Heart left ventricle (tissue), 13 donors: ENCODE measurements around the gene LARP4B.

Experiments
- POLR2A ChIP-seq, 2 donors: fragments of 450-650 bp; IDR thresholded peaks; one replicate each; pipeline ENCODE4 v1.6.1; 2017; ENCODE audit warnings: antibody characterized with exemption in 2 of 2, mild to moderate bottlenecking in 2 of 2, moderate library complexity in 2 of 2
- TF ChIP-seq, protein P1 (sequence below), 12 donors: fragments of 200-600 bp; sonication (generic) in 4 of 12; IDR thresholded peaks; one replicate each; pipeline versions ENCODE4 v1.5.0 to v1.8.0; 2018 to 2022; ENCODE audit warnings: antibody characterized with exemption in 12 of 12, mild to moderate bottlenecking in 5 of 12
- donor health status: ischemic (EF 13 %, LVEDD 7.1; RV severe dilation, severe dysfunction).
- donor health status: DM: no; HTN: yes; CAD: no.
- donor health status: DM: no; HTN: no; CAD: no.
- donor health status: ischemic (EF 25% LVEDD 6.9; RV normal size, moderate dysfunction).
- donor health status: ischemic (EF 25% LVEDD 5.7; RV mildly dilated, moderate dysfunction).
- donor health status: ischemic (EF 35%, LVEDD 5.7; RV mildly dilated, moderate dysfunction).
- donor health status: nonischemic (EF 11% LVEDD 7.7; RV severe dilation, severe dysfunction).
- donor health status: DM: yes; HTN: yes; CAD: no.
- donor health status: PGD.
- donor health status: ischemic (EF 29% LVEDD 5.4; RV normal size, mild dysfunction).
- donor health status: nonischemic (EF 23%, LVEDD 6.1; RV moderate dilation, normal function).

DNA sequence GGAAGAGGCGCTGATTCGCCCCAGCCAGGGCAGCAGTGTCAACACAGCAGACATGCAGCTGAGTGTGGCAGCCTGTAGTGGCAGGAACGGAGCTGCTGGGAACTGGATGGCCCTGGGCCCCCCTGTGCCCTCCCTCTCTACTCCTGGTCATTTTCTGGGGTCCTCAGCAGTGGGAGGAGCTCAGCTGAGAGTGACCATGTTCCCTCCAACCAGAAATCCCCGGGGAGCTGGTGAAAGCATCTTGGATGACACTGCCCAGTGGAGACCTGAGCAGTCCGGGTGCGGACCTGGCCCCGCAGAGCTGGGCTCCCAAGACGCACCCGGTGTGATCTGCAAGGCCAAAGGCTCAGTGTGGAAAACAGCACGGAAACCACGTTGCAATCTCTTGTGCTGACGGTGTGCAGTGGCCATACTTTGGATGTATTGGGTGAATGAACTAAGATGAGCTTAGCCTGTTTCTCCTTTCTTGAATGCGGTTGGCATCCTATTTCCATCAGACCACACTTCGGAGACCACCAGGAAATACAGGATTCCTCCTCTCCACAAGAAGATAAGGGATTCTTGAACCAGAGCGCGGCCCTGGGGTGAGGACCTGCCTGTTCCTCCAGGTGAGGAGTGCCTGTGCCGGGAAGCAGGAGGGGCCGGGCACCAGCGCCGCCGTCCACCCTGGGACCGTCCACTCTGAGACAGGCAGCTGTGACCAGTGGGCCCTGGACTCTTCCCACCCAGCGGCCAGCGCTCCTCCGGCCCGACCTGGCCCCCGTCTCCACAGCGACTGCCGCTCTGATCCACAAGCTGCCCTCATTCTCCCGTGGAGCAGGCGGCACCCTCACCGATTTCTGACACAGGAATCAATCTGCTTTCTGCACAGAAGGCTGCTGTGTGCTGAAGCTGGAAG lies 148.5 kb downstream of the LARP4B start:
- TF ChIP-seq, protein P1, sequence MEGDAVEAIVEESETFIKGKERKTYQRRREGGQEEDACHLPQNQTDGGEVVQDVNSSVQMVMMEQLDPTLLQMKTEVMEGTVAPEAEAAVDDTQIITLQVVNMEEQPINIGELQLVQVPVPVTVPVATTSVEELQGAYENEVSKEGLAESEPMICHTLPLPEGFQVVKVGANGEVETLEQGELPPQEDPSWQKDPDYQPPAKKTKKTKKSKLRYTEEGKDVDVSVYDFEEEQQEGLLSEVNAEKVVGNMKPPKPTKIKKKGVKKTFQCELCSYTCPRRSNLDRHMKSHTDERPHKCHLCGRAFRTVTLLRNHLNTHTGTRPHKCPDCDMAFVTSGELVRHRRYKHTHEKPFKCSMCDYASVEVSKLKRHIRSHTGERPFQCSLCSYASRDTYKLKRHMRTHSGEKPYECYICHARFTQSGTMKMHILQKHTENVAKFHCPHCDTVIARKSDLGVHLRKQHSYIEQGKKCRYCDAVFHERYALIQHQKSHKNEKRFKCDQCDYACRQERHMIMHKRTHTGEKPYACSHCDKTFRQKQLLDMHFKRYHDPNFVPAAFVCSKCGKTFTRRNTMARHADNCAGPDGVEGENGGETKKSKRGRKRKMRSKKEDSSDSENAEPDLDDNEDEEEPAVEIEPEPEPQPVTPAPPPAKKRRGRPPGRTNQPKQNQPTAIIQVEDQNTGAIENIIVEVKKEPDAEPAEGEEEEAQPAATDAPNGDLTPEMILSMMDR (IDR thresholded peaks at IDR 0.05): no peak
- no peak for TF ChIP-seq POLR2A (IDR thresholded peaks at IDR 0.05)
